Type B pancreatic cell (in vitro differentiated cells): ENCODE data around the gene TMSB4X. TPM values are rescaled to one million over a fixed set of nuclear protein-coding genes. Genes with fewer than 3 reads are reported as not detected.

Experiments
- DNase-seq: peaks from one replicate; pipeline ENCODE4 v3.0.0; 2021; ENCODE audit warnings: mixed read lengths; ENCODE audit not compliant: unreplicated experiment; ENCODE audit errors: extremely low spot score
- H3K27ac Mint-ChIP-seq: 2 replicates; pipeline ENCODE4 v1.8.0; 2021; ENCODE audit warnings: mild to moderate bottlenecking, mixed read lengths
- H3K27me3 Mint-ChIP-seq: 2 replicates; pipeline ENCODE4 v1.8.0; 2021; ENCODE audit warnings: mixed read lengths
- H3K36me3 Mint-ChIP-seq: 2 replicates; pipeline ENCODE4 v1.8.0; 2021; ENCODE audit warnings: mixed read lengths
- H3K4me1 Mint-ChIP-seq: one replicate; pipeline ENCODE4 v1.8.0; 2021; ENCODE audit warnings: mixed read lengths; ENCODE audit not compliant: unreplicated experiment
- H3K4me3 Mint-ChIP-seq: 2 replicates; pipeline ENCODE4 v1.8.0; 2021; ENCODE audit warnings: mild to moderate bottlenecking, mixed read lengths
- H3K9me3 Mint-ChIP-seq: 2 replicates; pipeline ENCODE4 v1.8.0; 2021; ENCODE audit warnings: mixed read lengths
- total RNA-seq: library from RNA; stranded (reverse); gene quantifications from 2 replicates; pipeline ENCODE4 v1.2.1, GENCODE V29; 2021; ENCODE audit warnings: low replicate concordance
- TF ChIP-seq, protein P1 (sequence below): fragments of 200-600 bp; sonication (generic); conservative IDR thresholded peaks from 2 replicates; pipeline ENCODE4 v1.5.0; 2021; ENCODE audit warnings: antibody characterized with exemption, mild to moderate bottlenecking

The TMSB4X gene
- total RNA-seq, 1 donor from 2014 or later, result 1,981 TPM

DNA sequence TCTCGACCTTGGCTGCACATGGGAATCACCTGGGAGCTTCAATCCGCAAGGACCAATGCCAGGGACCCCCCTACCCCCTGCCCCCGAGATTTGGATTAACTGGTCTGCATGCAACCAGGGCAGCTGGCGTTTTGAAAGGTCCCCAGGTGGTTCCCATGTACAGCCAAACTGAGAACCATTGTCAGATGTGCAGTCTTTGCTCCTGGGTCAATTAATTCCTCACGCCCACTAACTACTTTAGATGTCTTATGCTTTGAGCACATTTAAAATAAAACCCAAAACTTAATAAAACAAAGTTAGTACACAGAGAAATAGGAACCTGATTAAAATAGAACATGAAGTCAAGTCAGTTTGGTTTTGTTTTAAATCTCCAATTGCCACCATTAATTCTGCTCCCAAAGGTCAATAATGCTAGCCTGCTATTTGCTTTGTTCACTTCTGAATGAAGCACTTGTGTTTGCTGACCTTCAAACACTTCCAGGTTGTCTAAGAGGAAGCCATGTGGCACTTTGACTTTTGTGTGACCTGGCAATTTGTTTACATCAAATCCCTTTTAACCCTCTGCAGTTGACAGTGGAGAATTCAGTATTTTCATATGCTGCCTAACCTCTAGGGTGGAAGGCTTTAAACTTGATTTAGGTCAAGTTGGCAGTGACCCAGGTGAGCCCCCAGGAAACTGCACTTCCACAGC, 27.2 kb upstream of the TMSB4X start:
- Mint-ChIP-seq H3K36me3 (no peaks in the 10 kb centered on the region), H3K4me1 (peaks cover 22% of the 10 kb centered on the region), H3K27ac (peak overlapping the region; percentile 98), H3K27me3 (no peaks in the 10 kb centered on the region), H3K4me3 (peak overlapping the region; percentile 62), H3K9me3 (no peaks in the 10 kb centered on the region)
- TF ChIP-seq, protein P1, sequence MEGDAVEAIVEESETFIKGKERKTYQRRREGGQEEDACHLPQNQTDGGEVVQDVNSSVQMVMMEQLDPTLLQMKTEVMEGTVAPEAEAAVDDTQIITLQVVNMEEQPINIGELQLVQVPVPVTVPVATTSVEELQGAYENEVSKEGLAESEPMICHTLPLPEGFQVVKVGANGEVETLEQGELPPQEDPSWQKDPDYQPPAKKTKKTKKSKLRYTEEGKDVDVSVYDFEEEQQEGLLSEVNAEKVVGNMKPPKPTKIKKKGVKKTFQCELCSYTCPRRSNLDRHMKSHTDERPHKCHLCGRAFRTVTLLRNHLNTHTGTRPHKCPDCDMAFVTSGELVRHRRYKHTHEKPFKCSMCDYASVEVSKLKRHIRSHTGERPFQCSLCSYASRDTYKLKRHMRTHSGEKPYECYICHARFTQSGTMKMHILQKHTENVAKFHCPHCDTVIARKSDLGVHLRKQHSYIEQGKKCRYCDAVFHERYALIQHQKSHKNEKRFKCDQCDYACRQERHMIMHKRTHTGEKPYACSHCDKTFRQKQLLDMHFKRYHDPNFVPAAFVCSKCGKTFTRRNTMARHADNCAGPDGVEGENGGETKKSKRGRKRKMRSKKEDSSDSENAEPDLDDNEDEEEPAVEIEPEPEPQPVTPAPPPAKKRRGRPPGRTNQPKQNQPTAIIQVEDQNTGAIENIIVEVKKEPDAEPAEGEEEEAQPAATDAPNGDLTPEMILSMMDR, result no peak
- DNase-seq, result no peak

DNA sequence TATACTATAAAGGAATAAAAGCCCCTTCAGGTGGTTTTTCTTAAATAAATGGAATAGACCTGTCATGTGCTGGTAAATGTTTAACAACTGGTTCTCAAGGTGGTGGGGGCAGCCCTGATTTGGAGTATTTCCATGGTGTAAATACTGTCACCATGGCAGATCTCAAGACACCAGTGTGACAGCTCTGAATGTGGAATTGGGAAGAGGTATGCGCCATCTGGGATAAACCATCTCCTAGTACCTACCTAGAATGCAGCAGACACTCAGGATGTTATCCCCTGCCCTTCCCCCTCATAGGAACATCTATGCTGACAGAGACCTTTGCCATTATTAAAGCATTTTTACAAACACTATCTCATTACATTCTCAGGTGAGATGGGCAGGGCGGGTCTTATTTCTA, 26.4 kb upstream of the TMSB4X start:
- Mint-ChIP-seq H3K36me3 (no peaks in the 10 kb centered on the region), H3K27me3 (no peaks in the 10 kb centered on the region), H3K4me1 (peaks cover 22% of the 10 kb centered on the region), H3K9me3 (no peaks in the 10 kb centered on the region), H3K27ac (peak overlapping the region; percentile 98), H3K4me3 (no peak overlapping the region)
- no peak for DNase-seq
- TF ChIP-seq, protein P1, result no peak

DNA sequence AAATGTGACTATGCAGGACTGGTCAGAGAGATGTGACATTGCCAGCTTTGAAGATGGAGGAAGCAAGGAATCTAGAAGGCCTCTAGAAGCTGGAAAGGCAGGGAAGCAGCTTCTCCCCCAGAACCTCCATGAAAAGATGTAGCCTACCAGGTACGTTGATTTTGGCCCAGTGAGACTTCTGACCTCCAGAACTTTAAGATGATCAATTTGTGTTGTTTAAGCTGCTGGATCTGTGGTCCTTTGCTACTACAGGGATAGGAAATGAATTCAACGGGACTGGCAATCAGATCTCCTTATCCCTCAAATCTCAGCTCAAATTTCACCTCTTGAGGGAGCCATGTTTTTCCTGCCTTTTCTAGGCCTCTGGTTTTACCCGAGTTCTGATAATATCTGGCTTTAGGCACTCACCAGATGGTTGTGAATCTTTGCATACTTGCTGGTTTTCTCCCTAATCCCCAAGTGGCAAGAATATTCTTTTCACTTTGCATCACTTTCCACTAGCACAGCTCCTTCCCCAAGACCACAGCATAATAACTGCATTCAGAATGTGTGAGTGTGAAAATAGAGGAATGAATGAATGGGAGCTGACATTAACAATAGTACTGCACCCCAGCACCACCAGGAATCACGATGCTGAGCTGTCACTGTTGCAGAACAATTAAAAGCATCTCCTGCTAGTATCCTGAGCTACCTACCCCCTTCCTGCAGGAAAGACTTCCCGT, 25.5 kb upstream of the TMSB4X start:
- peaks cover 22% of the 10 kb centered on the region for H3K4me1 Mint-ChIP-seq
- TF ChIP-seq, protein P1, result no peak
- no peak for DNase-seq
- no peaks in the 10 kb centered on the region for H3K36me3 Mint-ChIP-seq
- no peak overlapping the region for H3K4me3 Mint-ChIP-seq
- peak overlapping the region; percentile 98 for H3K27ac Mint-ChIP-seq
- no peaks in the 10 kb centered on the region for H3K27me3 Mint-ChIP-seq
- no peaks in the 10 kb centered on the region for H3K9me3 Mint-ChIP-seq

DNA sequence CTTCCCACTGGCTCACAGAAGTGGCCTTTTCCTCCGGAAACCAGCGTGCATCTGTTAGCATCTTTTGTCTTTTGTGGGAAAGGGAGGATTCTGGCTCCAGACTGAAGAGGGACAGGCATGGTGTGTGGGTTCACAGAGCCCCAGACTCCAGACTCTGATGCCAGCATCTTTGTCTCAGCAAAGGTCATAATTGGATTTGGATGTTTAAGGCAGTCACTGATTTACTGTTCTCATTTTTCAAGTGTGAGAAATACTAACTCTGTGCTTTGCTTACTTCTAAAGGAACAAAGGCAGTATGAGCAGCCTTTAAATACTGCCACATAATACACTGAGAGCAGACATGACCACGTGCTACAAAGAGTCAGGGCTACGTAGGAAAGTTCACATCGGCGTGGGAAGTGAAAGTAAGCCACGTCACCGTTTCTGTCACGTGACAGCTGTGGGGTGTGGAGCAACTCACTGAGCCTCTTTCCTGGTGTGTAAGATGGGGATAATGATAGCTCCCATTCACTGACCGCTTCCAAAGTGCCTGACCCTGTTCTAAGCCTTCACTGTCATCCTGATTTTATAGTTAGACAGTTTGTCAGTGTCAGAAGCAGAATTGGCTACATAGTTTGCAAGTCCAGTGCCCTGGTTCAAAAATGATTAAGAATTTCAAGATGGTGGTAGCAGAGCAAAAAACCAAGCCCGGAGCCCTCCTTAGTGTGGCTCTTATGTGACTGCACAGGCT, 24.8 kb upstream of the TMSB4X start:
- H3K4me3 Mint-ChIP-seq, result no peak overlapping the region
- H3K27me3 Mint-ChIP-seq, result no peaks in the 10 kb centered on the region
- no peaks in the 10 kb centered on the region for H3K9me3 Mint-ChIP-seq
- TF ChIP-seq, protein P1, result no peak
- peaks cover 22% of the 10 kb centered on the region for H3K4me1 Mint-ChIP-seq
- H3K27ac Mint-ChIP-seq, result peak overlapping the region; percentile 98
- no peak for DNase-seq
- H3K36me3 Mint-ChIP-seq, result no peaks in the 10 kb centered on the region

DNA sequence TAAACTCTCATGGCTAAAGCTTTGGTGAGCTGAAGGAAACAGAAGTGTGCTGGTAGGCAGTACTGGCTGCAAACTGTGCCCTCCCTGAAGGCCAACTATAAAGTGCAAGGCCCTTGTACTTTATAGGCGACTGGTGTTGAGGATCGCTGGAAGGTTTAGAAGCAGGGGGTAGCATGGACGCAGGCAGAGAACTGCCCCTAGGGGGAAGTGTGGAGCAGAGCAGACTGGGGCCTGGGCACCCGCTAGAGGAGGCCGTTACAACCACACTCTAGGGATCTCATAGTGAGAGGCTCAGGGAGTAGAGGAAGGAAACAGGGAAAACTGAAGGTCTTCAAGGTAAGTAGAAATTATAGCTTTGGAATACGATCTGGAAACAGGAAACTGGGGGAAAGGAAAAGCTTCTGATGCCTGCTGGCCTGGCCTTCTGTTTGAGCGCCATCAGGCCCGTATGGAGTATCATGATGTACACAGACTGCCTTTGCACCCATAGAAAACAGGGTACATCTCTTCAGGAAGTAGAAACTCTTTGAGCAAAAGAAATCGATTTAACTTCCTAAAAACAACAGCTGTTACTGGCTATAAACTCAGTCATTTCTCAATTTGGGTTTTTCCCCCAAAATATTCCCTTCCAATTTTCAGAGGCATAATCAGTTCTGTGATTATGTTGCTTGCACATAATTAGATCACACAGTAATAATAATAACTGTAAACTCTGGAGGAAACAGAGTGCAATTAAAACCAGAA, 23.9 kb upstream of the TMSB4X start:
- Mint-ChIP-seq H3K9me3 (no peaks in the 10 kb centered on the region), H3K27me3 (no peaks in the 10 kb centered on the region), H3K4me3 (no peak overlapping the region), H3K36me3 (no peaks in the 10 kb centered on the region), H3K4me1 (peaks cover 22% of the 10 kb centered on the region), H3K27ac (peak overlapping the region; percentile 98)
- TF ChIP-seq, protein P1, result peak; percentile 65
- no peak for DNase-seq
